ENCODE measurements around the gene ABCD1. TPM values are rescaled to one million over a fixed set of nuclear protein-coding genes. Genes with fewer than 3 reads are reported as not detected.
"Not testable (repeated sequence)": the region's sequence is repeated elsewhere in the genome, so short reads cannot be mapped to it uniquely, and the experiment has no call there.

The ABCD1 gene
- polyA plus RNA-seq, 4 donors, result 7.8 to 9.8 (median 8.8) TPM

- no peak for DNase-seq (ENCODE audit: low read depth in 4 of 4, low spot score in 2 of 4)
Observed at GRCh38 chrX:153693216-153694086, 31.2 kb upstream of the ABCD1 start.

- not testable (repeated sequence) for DNase-seq (ENCODE audit: low read depth in 4 of 4, low spot score in 2 of 4)
Observed at GRCh38 chrX:153694256-153694655, 30.4 kb upstream of the ABCD1 start.

GRCh38 chrX:153694687-153695270, 29.9 kb upstream of the ABCD1 start:
- no peak for DNase-seq (ENCODE audit: low read depth in 4 of 4, low spot score in 2 of 4)

GRCh38 chrX:153696100-153696499, 28.6 kb upstream of the ABCD1 start:
- DNase-seq (ENCODE audit: low read depth in 4 of 4, low spot score in 2 of 4), result no peak

GRCh38 chrX:153696538-153696937, 28.1 kb upstream of the ABCD1 start:
- DNase-seq (ENCODE audit: low read depth in 4 of 4, low spot score in 2 of 4), result not testable (repeated sequence)

- DNase-seq (ENCODE audit: low read depth in 4 of 4, low spot score in 2 of 4), result not testable (repeated sequence)
Observed at GRCh38 chrX:153696986-153697722, 27.5 kb upstream of the ABCD1 start.

GRCh38 chrX:153697924-153698865, 26.5 kb upstream of the ABCD1 start:
- no peak for DNase-seq (ENCODE audit: low read depth in 4 of 4, low spot score in 2 of 4)

GRCh38 chrX:153699210-153699783, 25.4 kb upstream of the ABCD1 start:
- not testable (repeated sequence) for DNase-seq (ENCODE audit: low read depth in 4 of 4, low spot score in 2 of 4)

- not testable (repeated sequence) for DNase-seq (ENCODE audit: low read depth in 4 of 4, low spot score in 2 of 4)
Observed at GRCh38 chrX:153699784-153700371, 24.8 kb upstream of the ABCD1 start.

- DNase-seq (ENCODE audit: low read depth in 4 of 4, low spot score in 2 of 4), result no peak
Observed at GRCh38 chrX:153700376-153700945, 24.2 kb upstream of the ABCD1 start.

- no peak for DNase-seq (ENCODE audit: low read depth in 4 of 4, low spot score in 2 of 4)
Observed at GRCh38 chrX:153700967-153701366, 23.7 kb upstream of the ABCD1 start.

- no peak for DNase-seq (ENCODE audit: low read depth in 4 of 4, low spot score in 2 of 4)
Observed at GRCh38 chrX:153701706-153702105, 22.9 kb upstream of the ABCD1 start.

GRCh38 chrX:153702336-153703035, 22.2 kb upstream of the ABCD1 start:
- DNase-seq (ENCODE audit: low read depth in 4 of 4, low spot score in 2 of 4), result no peak

- no peak for DNase-seq (ENCODE audit: low read depth in 4 of 4, low spot score in 2 of 4)
Observed at GRCh38 chrX:153703036-153703370, 21.7 kb upstream of the ABCD1 start.

- no peak for DNase-seq (ENCODE audit: low read depth in 4 of 4, low spot score in 2 of 4)
Observed at GRCh38 chrX:153704021-153704526, 20.6 kb upstream of the ABCD1 start.

GRCh38 chrX:153704631-153705402, 19.8 kb upstream of the ABCD1 start:
- not testable (repeated sequence) for DNase-seq (ENCODE audit: low read depth in 4 of 4, low spot score in 2 of 4)

- not testable (repeated sequence) for DNase-seq (ENCODE audit: low read depth in 4 of 4, low spot score in 2 of 4)
Observed at GRCh38 chrX:153705403-153706060, 19.1 kb upstream of the ABCD1 start.

All from left renal cortex interstitium (tissue), 4 donors.